ENCODE results near the gene NUBPL. TPM values are rescaled to one million over a fixed set of nuclear protein-coding genes. Genes with fewer than 3 reads are reported as not detected.

NUBPL gene
- total RNA-seq, 4 donors from 2014 or later: 5.7 to 9.2 (median 7.2) TPM

DNA sequence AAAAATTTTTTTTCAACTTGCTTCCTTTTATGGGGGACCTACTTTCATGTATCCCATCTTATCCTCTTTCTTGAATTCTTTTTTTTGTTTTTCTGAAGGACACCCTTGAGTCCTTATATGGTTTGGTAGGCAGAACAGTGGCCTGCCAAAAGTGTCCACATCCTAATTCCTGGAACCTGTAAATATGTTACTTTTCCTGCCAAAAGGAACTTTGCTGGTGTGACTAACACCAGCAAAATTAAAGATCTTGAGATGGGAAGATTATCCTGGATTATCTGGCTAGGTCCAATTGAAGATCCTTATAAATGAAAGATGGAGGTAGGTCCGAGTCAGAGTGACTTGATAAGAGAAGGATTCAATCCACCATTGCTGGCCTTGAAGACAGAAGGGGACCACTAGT, 5.3 kb downstream of the NUBPL start:
- no peak overlapping the region for H3K4me3 ChIP-seq (ENCODE audit: low read depth, poor library complexity, severe bottlenecking)
- intact Hi-C loops (cut with DNase I; ENCODE audit: low total_unique reads): no loop called here
- 38 to 94% methylated on average over 1 of the region's 1 CpG for WGBS, 2 donors
- DNase-seq (ENCODE audit: low spot score in 2 of 2): no peak
- TF ChIP-seq, protein P1, sequence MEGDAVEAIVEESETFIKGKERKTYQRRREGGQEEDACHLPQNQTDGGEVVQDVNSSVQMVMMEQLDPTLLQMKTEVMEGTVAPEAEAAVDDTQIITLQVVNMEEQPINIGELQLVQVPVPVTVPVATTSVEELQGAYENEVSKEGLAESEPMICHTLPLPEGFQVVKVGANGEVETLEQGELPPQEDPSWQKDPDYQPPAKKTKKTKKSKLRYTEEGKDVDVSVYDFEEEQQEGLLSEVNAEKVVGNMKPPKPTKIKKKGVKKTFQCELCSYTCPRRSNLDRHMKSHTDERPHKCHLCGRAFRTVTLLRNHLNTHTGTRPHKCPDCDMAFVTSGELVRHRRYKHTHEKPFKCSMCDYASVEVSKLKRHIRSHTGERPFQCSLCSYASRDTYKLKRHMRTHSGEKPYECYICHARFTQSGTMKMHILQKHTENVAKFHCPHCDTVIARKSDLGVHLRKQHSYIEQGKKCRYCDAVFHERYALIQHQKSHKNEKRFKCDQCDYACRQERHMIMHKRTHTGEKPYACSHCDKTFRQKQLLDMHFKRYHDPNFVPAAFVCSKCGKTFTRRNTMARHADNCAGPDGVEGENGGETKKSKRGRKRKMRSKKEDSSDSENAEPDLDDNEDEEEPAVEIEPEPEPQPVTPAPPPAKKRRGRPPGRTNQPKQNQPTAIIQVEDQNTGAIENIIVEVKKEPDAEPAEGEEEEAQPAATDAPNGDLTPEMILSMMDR (IDR thresholded peaks at IDR 0.05): no peak
- no peak for TF ChIP-seq POLR2A (IDR thresholded peaks at IDR 0.05)

GRCh38 chr14:31567655-31568054, 6.5 kb downstream of the NUBPL start:
- intact Hi-C loops (cut with DNase I; ENCODE audit: low total_unique reads): no loop called here
- WGBS, 2 donors: 48 to 50% methylated on average over 2 of the region's 2 CpGs
- DNase-seq (ENCODE audit: low spot score in 2 of 2): no peak
- no peak overlapping the region for H3K4me3 ChIP-seq (ENCODE audit: low read depth, poor library complexity, severe bottlenecking)
- TF ChIP-seq, protein P1 (IDR thresholded peaks at IDR 0.05): no peak
- no peak for TF ChIP-seq POLR2A (IDR thresholded peaks at IDR 0.05)

GRCh38 chr14:31568161-31568560, 7.0 kb downstream of the NUBPL start:
- DNase-seq (ENCODE audit: low spot score in 2 of 2): no peak
- intact Hi-C loops (cut with DNase I; ENCODE audit: low total_unique reads): no loop called here
- no peak overlapping the region for H3K4me3 ChIP-seq (ENCODE audit: low read depth, poor library complexity, severe bottlenecking)
- WGBS, 2 donors: 26 to 43% methylated on average over 5 of the region's 5 CpGs
- TF ChIP-seq, protein P1 (IDR thresholded peaks at IDR 0.05): no peak
- no peak for TF ChIP-seq POLR2A (IDR thresholded peaks at IDR 0.05)

- TF ChIP-seq, protein P1 (IDR thresholded peaks at IDR 0.05): no peak
- no peak for TF ChIP-seq POLR2A (IDR thresholded peaks at IDR 0.05)
- DNase-seq (ENCODE audit: low spot score in 2 of 2): no peak
- no peak overlapping the region for H3K4me3 ChIP-seq (ENCODE audit: low read depth, poor library complexity, severe bottlenecking)
- 69 to 85% methylated on average over 1 of the region's 1 CpG for WGBS, 2 donors
- intact Hi-C loops (cut with DNase I; ENCODE audit: low total_unique reads): no loop called here
These were observed 7.5 kb downstream of the NUBPL start for GRCh38 chr14:31568671-31569070.

DNA sequence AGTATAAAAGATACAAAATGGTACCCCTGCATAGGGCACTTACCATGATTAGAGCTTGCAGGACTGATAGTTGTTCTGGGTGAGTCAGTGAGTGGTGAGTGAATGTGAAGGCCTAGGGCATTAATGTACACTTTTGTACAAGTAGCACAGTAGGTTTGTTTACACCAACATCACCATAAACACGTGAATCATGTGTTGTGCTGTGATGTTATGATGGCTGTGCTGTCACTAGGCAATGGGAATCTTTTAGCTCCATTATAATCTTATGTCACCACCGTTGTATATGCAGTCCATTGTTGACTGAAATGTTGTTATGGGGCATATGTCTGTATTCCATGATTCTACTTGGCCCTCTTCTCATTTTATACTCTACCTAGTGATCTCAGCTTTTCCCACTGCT, 11.8 kb downstream of the NUBPL start:
- TF ChIP-seq POLR2A (IDR thresholded peaks at IDR 0.05): no peak
- TF ChIP-seq, protein P1 (IDR thresholded peaks at IDR 0.05): no peak
- H3K4me3 ChIP-seq (ENCODE audit: low read depth, poor library complexity, severe bottlenecking): no peak overlapping the region
- intact Hi-C loops (cut with DNase I; ENCODE audit: low total_unique reads): loop anchor here (5.0 kb wide), 1 partner anchor 519 kb away; no protein-coding TSS in a partner anchor
- WGBS, 2 donors: 84 to 98% methylated on average over 2 of the region's 2 CpGs
- DNase-seq (ENCODE audit: low spot score in 2 of 2): no peak

DNA sequence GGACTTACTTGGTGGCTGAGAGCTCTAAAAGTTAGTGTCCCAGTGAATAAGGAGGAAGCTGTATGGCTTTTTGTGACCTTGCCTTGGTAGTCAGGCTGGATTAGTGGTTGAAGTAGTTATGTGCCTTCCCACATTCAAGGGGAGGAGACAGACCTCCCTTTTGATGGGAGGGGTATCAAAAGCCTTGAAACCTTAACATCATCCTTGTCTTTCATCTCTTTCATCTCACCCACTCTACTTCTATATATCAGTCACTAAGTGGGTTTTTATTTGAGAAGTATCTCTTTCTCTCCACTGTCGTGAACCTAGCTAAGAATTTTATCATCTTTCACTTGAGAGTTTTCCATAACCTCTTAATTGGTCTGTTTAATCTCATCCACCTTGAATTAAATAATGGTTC, 15.7 kb downstream of the NUBPL start:
- intact Hi-C loops (cut with DNase I; ENCODE audit: low total_unique reads): no loop called here

More for the DNA sequence above, 15.7 kb downstream of the NUBPL start:
- WGBS, 2 donors: 96 to 100% methylated on average over 1 of the region's 1 CpG
- no peak overlapping the region for H3K4me3 ChIP-seq (ENCODE audit: low read depth, poor library complexity, severe bottlenecking)
- TF ChIP-seq POLR2A (IDR thresholded peaks at IDR 0.05): no peak
- TF ChIP-seq, protein P1 (IDR thresholded peaks at IDR 0.05): no peak
- DNase-seq (ENCODE audit: low spot score in 2 of 2): no peak

All from lower leg skin (tissue), 4 donors.